ENCODE results near the gene ARMH1.
"Not testable (repeated sequence)": the region's sequence is repeated elsewhere in the genome, so short reads cannot be mapped to it uniquely, and the experiment has no call there.

Gene ARMH1

DNA sequence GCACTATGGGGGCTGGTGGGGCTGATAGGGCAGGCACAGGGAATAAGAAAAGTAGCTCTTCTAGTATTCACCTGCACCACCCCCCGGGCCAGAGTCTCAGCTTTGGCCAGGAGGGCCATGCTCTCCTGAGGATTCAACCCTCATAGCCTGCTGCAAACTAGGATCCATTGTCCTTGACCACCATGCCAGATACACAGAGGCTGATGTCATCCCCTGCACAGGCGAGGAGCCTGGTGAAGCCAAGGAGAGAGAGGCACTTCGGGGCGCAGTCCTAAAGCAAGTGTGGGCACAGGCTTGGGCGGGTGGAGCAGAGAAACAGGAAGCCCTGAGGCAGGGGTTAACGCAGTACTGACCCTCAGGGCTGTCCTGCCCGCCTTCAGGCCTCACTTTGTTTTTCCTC is 29.7 kb upstream of the ARMH1 start:
- no peak for DNase-seq (ENCODE audit: low spot score)

DNA sequence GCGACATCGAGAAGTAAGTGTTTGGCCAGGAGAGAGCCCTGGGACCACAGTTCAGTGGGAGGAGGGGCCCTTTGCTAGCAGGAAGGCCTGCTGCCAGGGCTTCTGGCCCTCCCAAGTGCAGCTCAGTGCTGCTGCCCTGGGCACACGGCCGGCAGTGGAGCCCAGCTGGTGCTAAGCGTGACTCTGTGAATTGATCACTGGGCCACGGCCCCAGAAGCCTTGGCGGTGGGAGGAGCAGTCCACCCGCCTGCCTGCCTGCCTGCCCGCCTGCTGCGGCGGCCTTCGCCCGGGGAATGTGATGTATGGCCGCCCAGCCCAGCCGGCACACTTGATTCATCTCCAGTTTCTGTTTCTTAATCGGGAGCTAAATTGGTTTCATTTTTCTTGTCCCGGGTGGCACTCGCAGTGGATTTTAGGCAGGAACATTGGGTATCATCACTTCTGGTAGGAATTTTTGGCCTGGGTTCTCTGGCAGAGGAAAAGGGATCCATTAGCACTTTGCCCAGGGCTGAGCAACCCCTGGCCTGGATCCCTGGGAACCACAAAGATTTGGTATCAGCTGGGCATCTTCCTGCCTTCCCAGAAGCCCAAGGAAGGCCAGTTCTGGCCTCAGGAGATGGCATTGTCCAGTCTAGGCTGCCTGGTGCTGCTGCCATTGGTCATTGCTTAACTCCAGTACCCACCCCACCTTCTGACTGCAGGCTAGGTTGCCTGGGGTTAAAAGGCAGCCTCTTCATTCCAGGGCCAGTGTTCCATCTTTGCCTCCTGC is 28.9 kb upstream of the ARMH1 start:
- DNase-seq (ENCODE audit: low spot score), result no peak

- DNase-seq (ENCODE audit: low spot score), result no peak
Measured at GRCh38 chr1:44646261-44647110, 28.0 kb upstream of the ARMH1 start.

GRCh38 chr1:44647896-44648295 is 26.6 kb upstream of the ARMH1 start:
- no peak for DNase-seq (ENCODE audit: low spot score)

GRCh38 chr1:44648529-44649250 is 25.8 kb upstream of the ARMH1 start:
- DNase-seq (ENCODE audit: low spot score), result no peak

- no peak for DNase-seq (ENCODE audit: low spot score)
Measured at GRCh38 chr1:44649788-44650158, 24.7 kb upstream of the ARMH1 start.

- no peak for DNase-seq (ENCODE audit: low spot score)
Measured at GRCh38 chr1:44650159-44650831, 24.2 kb upstream of the ARMH1 start.

DNA sequence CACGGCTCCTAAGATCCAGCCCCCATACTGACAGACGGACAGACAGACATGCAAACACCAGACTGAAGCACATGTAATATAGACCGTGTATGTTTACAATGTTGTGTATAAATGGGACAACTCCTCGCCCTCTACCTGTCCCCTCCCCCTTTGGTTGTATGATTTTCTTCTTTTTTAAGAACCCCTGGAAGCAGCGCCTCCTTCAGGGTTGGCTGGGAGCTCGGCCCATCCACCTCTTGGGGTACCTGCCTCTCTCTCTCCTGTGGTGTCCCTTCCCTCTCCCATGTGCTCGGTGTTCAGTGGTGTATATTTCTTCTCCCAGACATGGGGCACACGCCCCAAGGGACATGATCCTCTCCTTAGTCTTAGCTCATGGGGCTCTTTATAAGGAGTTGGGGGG is 23.4 kb upstream of the ARMH1 start:
- DNase-seq (ENCODE audit: low spot score), result no peak

DNA sequence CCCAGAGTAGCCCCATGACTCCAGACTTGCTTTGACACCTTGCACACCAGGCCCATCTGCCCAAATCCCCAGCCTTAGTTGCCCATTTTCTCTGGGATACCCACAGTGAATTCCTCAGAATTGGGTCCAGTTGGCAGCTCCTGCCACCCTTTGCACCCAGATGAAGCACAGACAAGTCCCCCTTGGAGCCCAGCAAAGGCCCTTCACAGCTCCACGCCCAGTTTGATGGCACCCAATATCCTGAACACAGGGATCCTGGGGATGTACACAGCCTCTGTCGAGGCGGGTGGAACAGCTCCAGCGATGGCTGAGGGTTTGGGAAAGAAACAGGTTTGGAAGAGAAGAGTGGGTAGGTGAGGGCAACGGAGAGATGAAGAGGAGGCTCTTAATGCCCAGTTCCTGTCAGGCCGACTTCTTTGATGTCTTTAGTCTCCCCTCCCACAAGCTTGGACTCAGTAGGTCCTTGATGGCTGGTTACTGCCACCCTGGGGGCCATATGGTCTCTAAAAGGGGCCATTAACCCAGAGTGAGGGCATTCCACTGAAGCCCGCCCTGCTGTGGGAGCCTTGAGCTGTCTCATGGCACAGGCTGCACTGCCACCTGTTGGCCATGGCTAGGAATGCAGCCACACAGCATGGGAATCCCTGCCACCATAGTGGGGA is 21.9 kb upstream of the ARMH1 start:
- peak; percentile 77 for DNase-seq (ENCODE audit: low spot score)

DNA sequence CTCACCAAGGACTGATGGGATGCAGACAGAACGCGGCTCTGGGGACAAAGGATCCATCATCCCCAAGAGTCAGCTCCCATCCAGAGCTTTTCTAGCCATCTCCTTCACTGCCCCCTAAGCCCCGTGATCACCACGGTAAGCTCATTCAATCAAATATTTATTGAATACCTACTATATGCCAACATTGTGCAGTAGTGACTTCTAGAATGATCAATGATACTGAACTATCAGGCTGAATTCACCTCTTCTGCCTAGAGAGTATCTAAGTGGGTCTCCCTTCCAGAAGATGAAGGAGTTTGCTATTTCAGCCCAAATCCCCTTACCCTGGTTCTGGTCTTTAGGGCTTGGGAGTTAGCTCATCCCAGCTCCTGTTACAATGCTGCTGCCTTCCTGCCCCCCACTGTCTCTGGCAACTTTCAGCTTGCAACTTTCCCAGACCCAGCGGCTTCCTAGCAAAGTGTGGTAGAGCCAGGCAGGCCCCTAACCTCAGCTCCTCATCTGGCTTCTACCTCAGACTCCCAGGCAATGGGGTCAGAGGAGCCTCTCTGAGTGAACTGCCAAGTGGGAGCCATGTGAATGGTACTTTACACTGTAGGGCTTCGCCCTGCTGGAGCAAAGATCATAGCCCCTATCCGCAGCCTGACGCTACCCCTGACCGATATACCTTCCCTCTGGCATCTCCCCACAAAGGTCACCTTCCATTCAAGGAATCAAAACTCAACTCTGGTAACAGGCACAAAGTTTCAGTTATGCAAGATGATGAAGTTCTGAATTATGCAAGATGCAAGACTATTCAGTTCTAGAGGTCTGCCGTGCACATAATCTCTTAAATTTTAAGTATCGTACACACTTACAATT is 21.2 kb upstream of the ARMH1 start:
- DNase-seq (ENCODE audit: low spot score), result no peak

DNA sequence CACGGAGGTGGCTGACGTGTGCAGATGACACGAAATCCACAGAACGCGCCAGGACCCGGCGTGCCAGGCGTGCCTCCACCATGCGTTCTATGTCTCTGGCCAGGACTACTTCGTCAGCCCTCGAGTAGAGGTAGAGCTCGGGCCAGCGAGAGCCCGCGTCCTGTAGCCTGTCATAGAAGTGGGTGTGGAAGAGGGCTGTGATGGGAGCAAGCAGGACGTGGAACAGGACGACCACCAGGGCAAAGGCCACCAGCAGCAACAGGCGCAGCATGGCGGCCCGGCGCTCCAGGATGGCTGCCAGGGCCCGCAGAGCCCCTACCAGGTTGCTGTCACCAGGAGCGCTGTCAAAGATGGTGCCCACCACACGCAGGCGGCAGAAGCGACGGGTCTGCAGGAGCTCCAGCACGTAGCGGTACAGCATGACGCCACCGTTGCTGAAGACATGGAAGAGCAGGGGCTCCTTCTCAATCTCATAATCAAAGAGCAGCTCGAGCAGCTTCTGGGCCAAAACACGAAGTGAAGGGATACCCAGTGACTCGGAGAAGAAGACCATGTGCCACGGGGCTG is 19.8 kb upstream of the ARMH1 start:
- no peak for DNase-seq (ENCODE audit: low spot score)

GRCh38 chr1:44655609-44656008 is 18.9 kb upstream of the ARMH1 start:
- no peak for DNase-seq (ENCODE audit: low spot score)

DNA sequence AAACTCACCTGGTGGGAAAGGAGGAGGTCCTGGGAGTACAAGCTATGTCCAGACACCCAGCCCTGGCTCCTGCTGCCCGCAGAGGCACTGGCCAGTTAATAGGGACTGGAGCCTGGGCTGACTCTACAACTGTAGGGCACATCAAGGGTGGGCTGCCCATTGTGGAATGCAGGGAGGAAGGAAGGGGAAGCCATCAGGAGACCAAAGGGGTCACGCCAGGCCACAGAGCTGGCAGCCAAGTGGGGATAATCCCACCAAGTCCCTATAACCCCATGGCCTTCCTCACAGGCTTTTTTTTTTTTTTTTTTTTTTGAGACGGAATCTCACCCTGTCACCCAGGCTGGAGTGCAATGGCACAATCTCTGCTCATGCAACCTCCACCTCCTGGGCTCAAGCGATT is 14.9 kb upstream of the ARMH1 start:
- DNase-seq (ENCODE audit: low spot score), result no peak

GRCh38 chr1:44660176-44660575 is 14.3 kb upstream of the ARMH1 start:
- DNase-seq (ENCODE audit: low spot score), result no peak

GRCh38 chr1:44661781-44662682 is 12.5 kb upstream of the ARMH1 start:
- DNase-seq (ENCODE audit: low spot score), result no peak

DNA sequence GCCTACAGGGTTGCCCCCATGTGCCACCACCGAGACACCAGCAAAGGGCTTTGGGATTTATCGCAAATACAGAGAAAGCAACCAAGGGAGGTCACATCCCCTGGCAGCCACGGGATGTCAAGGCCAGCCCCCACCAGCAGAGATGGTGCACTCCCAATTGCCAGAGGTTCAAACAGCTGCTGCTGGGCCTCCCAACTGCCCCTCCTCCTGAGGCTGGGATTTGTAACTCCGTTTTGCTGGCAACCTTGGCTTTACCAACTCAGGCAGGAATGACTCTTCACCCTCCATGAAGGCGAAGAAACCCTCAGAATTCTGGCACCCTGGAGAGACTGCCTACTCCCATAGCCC is 11.9 kb upstream of the ARMH1 start:
- no peak for DNase-seq (ENCODE audit: low spot score)

DNA sequence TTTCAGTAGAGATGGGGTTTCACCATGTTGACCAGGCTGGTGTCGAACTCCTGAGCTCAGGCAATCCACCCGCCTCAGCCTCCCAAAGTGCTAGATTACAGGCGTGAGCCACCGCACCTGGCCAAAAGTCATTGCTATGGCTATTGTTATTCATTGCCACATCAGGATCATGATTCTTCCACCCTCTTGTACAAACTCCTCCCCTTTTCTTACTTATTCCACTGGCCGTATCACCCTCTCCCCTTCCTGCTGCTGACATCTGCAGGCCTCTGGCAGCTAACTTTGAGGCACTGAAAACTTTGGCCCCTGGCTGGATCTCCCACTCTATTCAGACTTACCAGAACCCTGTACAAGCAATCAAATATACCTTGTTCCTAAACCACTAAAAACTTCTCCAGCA is 11.1 kb upstream of the ARMH1 start:
- DNase-seq (ENCODE audit: low spot score), result no peak

- no peak for DNase-seq (ENCODE audit: low spot score)
Measured at GRCh38 chr1:44664730-44665370, 9.7 kb upstream of the ARMH1 start.

- not testable (repeated sequence) for DNase-seq (ENCODE audit: low spot score)
Measured at GRCh38 chr1:44666719-44667118, 7.8 kb upstream of the ARMH1 start.
